HUES48 (cell line): Measurements from ENCODE around the gene EPN2.

Experiments used
- H3K27ac ChIP-seq: one replicate; pipeline ENCODE4 v1.7.0; 2013; ENCODE audit warnings: low read depth, low read length, inconsistent platforms
- H3K27me3 ChIP-seq: 2 replicates; pipeline ENCODE4 v1.6.1; 2013; ENCODE audit warnings: mild to moderate bottlenecking, low read length; ENCODE audit not compliant: control insufficient read depth, insufficient read depth
- H3K36me3 ChIP-seq: 2 replicates; pipeline ENCODE4 v1.6.1; 2013; ENCODE audit warnings: low read length; ENCODE audit not compliant: control insufficient read depth, insufficient read depth
- H3K4me1 ChIP-seq: 2 replicates; pipeline ENCODE4 v1.6.1; 2013; ENCODE audit warnings: mild to moderate bottlenecking, low read length; ENCODE audit not compliant: control insufficient read depth, insufficient read depth
- H3K4me3 ChIP-seq: 2 replicates; pipeline ENCODE4 v1.5.1; 2013; ENCODE audit warnings: mild to moderate bottlenecking, low read depth, low read length
- H3K9ac ChIP-seq: 2 replicates; pipeline ENCODE4 v1.6.1; 2013; ENCODE audit warnings: mild to moderate bottlenecking, low read depth, low read length, moderate library complexity
- H3K9me3 ChIP-seq: 2 replicates; pipeline ENCODE4 v1.6.1; 2013; ENCODE audit warnings: low read length; ENCODE audit not compliant: control insufficient read depth, insufficient read depth

Gene EPN2

GRCh38 chr17:19322861-19323260, 85.7 kb downstream of the EPN2 start:
- H3K9me3 ChIP-seq = peaks cover 9% of the 10 kb centered on the region
- no peaks in the 10 kb centered on the region for H3K27me3 ChIP-seq
- peaks cover 5% of the 10 kb centered on the region; the same call in 1 of the 2 replicates for H3K36me3 ChIP-seq
- H3K4me3 ChIP-seq = no peak overlapping the region
- peaks cover under 1% of the 10 kb centered on the region; the same call in 1 of the 2 replicates for H3K4me1 ChIP-seq
- no peak overlapping the region for H3K27ac ChIP-seq
- no peak overlapping the region for H3K9ac ChIP-seq

DNA sequence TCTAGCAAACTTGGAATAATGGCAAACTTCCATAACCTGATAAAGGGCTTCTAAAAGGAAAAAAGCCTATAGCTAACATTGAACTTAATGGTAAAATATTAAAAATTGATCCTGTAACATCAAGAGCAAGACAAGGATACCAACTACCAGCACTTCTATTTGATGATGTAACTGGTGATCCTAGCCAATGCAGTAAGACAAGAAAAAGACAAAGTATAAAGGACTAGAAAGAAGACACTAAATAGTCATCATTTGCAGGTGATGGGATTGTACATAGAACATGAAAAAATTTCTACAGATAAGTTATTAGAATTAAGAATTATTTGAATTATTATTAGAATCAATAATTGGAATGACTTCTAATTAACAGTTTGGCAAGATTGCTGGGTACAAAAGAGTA, 88.4 kb downstream of the EPN2 start:
- Histone ChIP-seq H3K9ac (no peak overlapping the region), H3K4me1 (no peaks in the 10 kb centered on the region), H3K27me3 (no peaks in the 10 kb centered on the region), H3K4me3 (no peak overlapping the region), H3K9me3 (peaks cover 9% of the 10 kb centered on the region), H3K36me3 (peaks cover 14% of the 10 kb centered on the region), H3K27ac (no peak overlapping the region)

DNA sequence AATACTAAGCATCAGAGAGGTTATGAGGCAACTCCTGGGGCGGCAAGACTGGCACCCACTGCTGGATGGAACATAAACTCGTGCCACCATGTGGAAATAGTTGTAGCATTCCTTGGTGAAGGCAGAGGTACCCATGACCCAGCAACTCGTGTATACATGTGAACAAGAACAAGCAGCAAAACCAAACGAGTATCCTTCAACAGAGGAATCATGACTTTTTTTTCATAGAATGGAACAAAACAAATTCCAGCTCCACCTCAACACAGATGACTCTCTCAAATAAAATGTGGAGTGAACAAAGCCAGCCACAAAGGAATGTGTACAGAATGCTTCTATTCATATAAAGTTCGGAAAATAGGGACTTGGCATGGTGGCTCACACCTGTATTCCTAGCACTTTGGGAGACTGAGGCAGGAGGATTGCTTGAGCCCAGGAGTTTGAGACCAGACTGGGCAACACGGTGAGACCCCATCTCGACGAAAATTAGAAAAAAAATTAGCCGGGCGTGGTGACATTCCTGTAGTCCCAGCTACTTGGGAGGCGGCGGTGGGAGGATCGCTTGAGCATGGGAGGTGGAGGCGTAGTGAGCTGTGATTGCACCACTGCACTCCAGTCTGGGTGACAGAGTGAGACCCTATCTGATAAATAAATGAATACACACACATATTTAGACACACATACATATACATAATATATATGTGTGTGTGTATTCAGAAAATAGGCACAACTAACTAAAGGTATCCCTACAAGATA, 90.0 kb downstream of the EPN2 start:
- H3K36me3 ChIP-seq = peaks cover 21% of the 10 kb centered on the region
- H3K4me3 ChIP-seq = no peak overlapping the region
- no peaks in the 10 kb centered on the region for H3K4me1 ChIP-seq
- H3K27me3 ChIP-seq = no peaks in the 10 kb centered on the region
- H3K9ac ChIP-seq = no peak overlapping the region
- H3K9me3 ChIP-seq = peaks cover 9% of the 10 kb centered on the region
- H3K27ac ChIP-seq = no peak overlapping the region

GRCh38 chr17:19328441-19329061, 91.4 kb downstream of the EPN2 start:
- H3K4me1 ChIP-seq = peaks cover 3% of the 10 kb centered on the region; the same call in 1 of the 2 replicates
- peaks cover 21% of the 10 kb centered on the region for H3K36me3 ChIP-seq
- H3K27ac ChIP-seq = no peak overlapping the region
- no peaks in the 10 kb centered on the region for H3K27me3 ChIP-seq
- no peak overlapping the region for H3K4me3 ChIP-seq
- H3K9me3 ChIP-seq = peaks cover 9% of the 10 kb centered on the region
- no peak overlapping the region for H3K9ac ChIP-seq

GRCh38 chr17:19329136-19329535, 92.0 kb downstream of the EPN2 start:
- Histone ChIP-seq H3K36me3 (peaks cover 17% of the 10 kb centered on the region), H3K27ac (no peak overlapping the region), H3K4me1 (peaks cover 5% of the 10 kb centered on the region; the same call in 1 of the 2 replicates), H3K4me3 (no peak overlapping the region), H3K9ac (no peak overlapping the region), H3K27me3 (no peaks in the 10 kb centered on the region), H3K9me3 (peaks cover 9% of the 10 kb centered on the region)

GRCh38 chr17:19329839-19330238, 92.7 kb downstream of the EPN2 start:
- Histone ChIP-seq H3K4me3 (no peak overlapping the region), H3K9me3 (peaks cover 8% of the 10 kb centered on the region), H3K27me3 (no peaks in the 10 kb centered on the region), H3K9ac (no peak overlapping the region), H3K4me1 (peaks cover 5% of the 10 kb centered on the region; the same call in 1 of the 2 replicates), H3K27ac (no peak overlapping the region), H3K36me3 (peaks cover 17% of the 10 kb centered on the region)

DNA sequence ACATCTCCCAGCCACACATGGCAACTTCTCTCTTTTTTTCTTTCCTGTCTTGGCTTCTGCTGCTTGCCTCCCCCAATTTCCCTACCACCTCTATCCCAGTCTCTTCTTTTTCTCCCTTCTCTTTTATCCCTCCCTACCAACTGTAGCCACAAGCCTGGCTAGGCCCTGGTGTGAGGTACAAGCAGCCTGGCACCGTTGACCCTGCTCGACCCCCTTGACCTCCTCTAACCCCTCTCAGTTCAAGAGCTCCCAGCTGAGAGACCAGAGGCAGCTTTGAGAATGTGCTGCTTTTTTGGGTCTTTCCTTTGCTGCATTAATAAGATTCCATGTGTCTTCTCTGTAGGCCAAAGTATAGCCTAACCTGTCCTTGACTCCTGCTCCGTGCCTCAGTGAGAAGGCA, 93.1 kb downstream of the EPN2 start:
- no peaks in the 10 kb centered on the region for H3K27me3 ChIP-seq
- no peak overlapping the region for H3K9ac ChIP-seq
- peaks cover 17% of the 10 kb centered on the region for H3K36me3 ChIP-seq
- H3K4me1 ChIP-seq = peaks cover 5% of the 10 kb centered on the region; the same call in 1 of the 2 replicates
- no peak overlapping the region for H3K27ac ChIP-seq
- no peak overlapping the region for H3K4me3 ChIP-seq
- peaks cover 4% of the 10 kb centered on the region; the same call in 1 of the 2 replicates for H3K9me3 ChIP-seq

GRCh38 chr17:19331134-19331533, 94.0 kb downstream of the EPN2 start:
- no peak overlapping the region for H3K27ac ChIP-seq
- H3K9me3 ChIP-seq = no peaks in the 10 kb centered on the region
- peaks cover 17% of the 10 kb centered on the region for H3K36me3 ChIP-seq
- H3K9ac ChIP-seq = no peak overlapping the region
- H3K4me1 ChIP-seq = peaks cover 5% of the 10 kb centered on the region; the same call in 1 of the 2 replicates
- H3K27me3 ChIP-seq = no peaks in the 10 kb centered on the region
- no peak overlapping the region for H3K4me3 ChIP-seq

- no peak overlapping the region for H3K27ac ChIP-seq
- no peak overlapping the region for H3K4me3 ChIP-seq
- H3K9me3 ChIP-seq = no peaks in the 10 kb centered on the region
- peaks cover 5% of the 10 kb centered on the region; the same call in 1 of the 2 replicates for H3K4me1 ChIP-seq
- H3K27me3 ChIP-seq = no peaks in the 10 kb centered on the region
- H3K9ac ChIP-seq = no peak overlapping the region
- H3K36me3 ChIP-seq = peaks cover 17% of the 10 kb centered on the region
Observed at GRCh38 chr17:19331543-19332245, 94.5 kb downstream of the EPN2 start.

DNA sequence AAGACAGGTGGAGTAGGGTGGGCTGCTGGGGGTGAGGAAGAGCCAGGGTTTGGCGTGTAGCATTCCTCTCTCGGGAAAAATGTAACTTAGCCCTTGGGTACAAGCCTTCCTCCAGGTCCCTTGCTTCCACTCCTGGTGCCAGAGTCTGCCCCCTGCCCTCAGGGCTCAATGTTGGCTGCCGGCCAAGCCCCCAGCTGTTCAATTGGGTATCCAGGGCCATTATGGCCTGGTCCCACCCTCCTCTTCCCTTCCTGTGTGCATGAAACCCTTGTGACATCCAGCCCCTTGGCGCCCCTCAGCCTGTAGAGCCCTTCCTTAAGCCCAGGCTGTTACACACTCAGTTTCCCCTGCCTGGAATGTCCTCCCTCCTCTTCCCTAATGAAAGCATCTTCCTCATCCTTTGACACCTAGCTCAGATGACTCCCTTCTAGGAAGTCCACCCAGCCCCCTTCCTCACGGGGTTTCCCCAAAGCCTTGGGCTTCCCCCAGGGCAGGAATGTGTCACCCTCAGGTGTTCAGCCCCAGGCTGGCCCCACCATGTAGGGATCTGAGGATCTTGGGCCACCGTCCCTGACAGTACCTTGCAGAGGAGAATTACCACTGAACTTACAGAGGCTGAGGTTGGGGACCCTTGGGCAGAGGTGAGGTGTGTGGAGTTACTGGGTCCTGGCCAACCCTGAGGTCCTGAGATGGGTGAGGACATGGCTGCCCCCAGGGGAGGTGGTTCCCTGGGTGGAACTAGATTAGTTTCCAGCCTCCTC, 95.4 kb downstream of the EPN2 start:
- Histone ChIP-seq H3K4me1 (peaks cover 5% of the 10 kb centered on the region; the same call in 1 of the 2 replicates), H3K9ac (no peak overlapping the region), H3K36me3 (peaks cover 17% of the 10 kb centered on the region), H3K9me3 (no peaks in the 10 kb centered on the region), H3K27ac (no peak overlapping the region), H3K27me3 (no peaks in the 10 kb centered on the region), H3K4me3 (no peak overlapping the region)
